ENCODE results near the gene KIF23.

- TF ChIP-seq, protein P1, sequence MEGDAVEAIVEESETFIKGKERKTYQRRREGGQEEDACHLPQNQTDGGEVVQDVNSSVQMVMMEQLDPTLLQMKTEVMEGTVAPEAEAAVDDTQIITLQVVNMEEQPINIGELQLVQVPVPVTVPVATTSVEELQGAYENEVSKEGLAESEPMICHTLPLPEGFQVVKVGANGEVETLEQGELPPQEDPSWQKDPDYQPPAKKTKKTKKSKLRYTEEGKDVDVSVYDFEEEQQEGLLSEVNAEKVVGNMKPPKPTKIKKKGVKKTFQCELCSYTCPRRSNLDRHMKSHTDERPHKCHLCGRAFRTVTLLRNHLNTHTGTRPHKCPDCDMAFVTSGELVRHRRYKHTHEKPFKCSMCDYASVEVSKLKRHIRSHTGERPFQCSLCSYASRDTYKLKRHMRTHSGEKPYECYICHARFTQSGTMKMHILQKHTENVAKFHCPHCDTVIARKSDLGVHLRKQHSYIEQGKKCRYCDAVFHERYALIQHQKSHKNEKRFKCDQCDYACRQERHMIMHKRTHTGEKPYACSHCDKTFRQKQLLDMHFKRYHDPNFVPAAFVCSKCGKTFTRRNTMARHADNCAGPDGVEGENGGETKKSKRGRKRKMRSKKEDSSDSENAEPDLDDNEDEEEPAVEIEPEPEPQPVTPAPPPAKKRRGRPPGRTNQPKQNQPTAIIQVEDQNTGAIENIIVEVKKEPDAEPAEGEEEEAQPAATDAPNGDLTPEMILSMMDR (IDR thresholded peaks at IDR 0.05; ENCODE audit: borderline replicate concordance, extremely low read depth, low read length, poor library complexity, severe bottlenecking), result no peak
- no peak for TF ChIP-seq EZH2 (IDR thresholded peaks at IDR 0.05; ENCODE audit: borderline replicate concordance, low read depth, low read length, severe bottlenecking)
These were observed 11.3 kb upstream of the KIF23 start for GRCh38 chr15:69402816-69403215.
